Right lobe of liver (tissue), 6 donors: ENCODE results near the gene STX8. TPM values are rescaled to one million over a fixed set of nuclear protein-coding genes. Genes with fewer than 3 reads are reported as not detected.
A peak's percentile ranks its signal among the peaks of the same experiment; 100 is the strongest.

Experiments used
- ATAC-seq, 4 donors: fragments of 200-7000 bp; cut with Tn5 transposase; one replicate each; pipeline ENCODE4 v1.9.1; 2020; ENCODE audit warnings: mild to moderate bottlenecking in 4 of 4, moderate library complexity in 4 of 4
- DNase-seq, 3 donors: peaks; one replicate each; pipeline ENCODE4 v3.0.0-alpha.2; 2020
- H3K27ac ChIP-seq, 3 donors: fragments of 200-600 bp; one replicate each; pipeline ENCODE4 v1.8.0; 2022
- H3K27me3 ChIP-seq, 2 donors: fragments of 200-600 bp; one replicate each; pipeline ENCODE4 v1.8.0; 2022
- H3K36me3 ChIP-seq, 4 donors: fragments of 200-600 bp; sonication (generic) in 1 of 4; one replicate each; pipeline versions ENCODE4 v1.5.1 to v1.8.0; 2017 to 2022; ENCODE audit warnings: control low read depth in 1 of 4
- H3K4me1 ChIP-seq, 4 donors: fragments of 200-600 bp; sonication (generic) in 1 of 4; one replicate each; pipeline versions ENCODE4 v1.5.1 to v1.8.0; 2017 to 2022; ENCODE audit warnings: control low read depth in 1 of 4
- H3K4me3 ChIP-seq, 3 donors: fragments of 200-600 bp; one replicate each; pipeline ENCODE4 v1.8.0; 2022
- H3K9me3 ChIP-seq, 4 donors: fragments of 200-600 bp; sonication (generic) in 1 of 4; one replicate each; pipeline versions ENCODE4 v1.5.1 to v1.8.0; 2017 to 2022; ENCODE audit warnings: control low read depth in 1 of 4
- CTCF ChIP-seq, 4 donors: fragments of 200-600 bp in 3 of 4; fragments of 450-650 bp in 1 of 4; IDR thresholded peaks; one replicate each; pipeline versions ENCODE4 v1.5.1 to v1.8.0; 2016 to 2022; ENCODE audit warnings: antibody characterized with exemption in 4 of 4, mild to moderate bottlenecking in 2 of 4
- POLR2A ChIP-seq: fragments of 450-650 bp; IDR thresholded peaks from one replicate; pipeline ENCODE4 v1.6.1; 2017; ENCODE audit warnings: antibody characterized with exemption, mild to moderate bottlenecking
- whole genome bisulfite sequencing: methylation state at CpG from one replicate; pipeline ENCODE4 v1.1.6; 2018; ENCODE audit warnings: low coverage, low lambda C conversion rate; ENCODE audit not compliant: insufficient coverage; ENCODE audit errors: missing lambda C conversion rate; 5-methylcytosine and 5-hydroxymethylcytosine counted together
- intact Hi-C, 2 donors: fragments of 100-400 bp; cut with DNase I; formaldehyde crosslinking; loops; one replicate each; pipeline versions ENCODE4 v1.11.2 to v1.14.1; 2022
- total RNA-seq, 6 experiments: library from RNA; depleted of rRNA in 2 of 6; stranded (reverse); fragments of >200 nt in 2 of 6; fragmentation: NEBNext Ultra II Directional in 3 of 6; extraction: Animal tissue kit (Norgen Biotek cat#: 25700) in 3 of 6; gene quantifications; one replicate each; pipeline versions ENCODE4 v1.1.0 to v1.2.4, GENCODE V29; 2016 to 2023
- donor health status: DM: no; HTN: yes; CAD: no.
- donor health status: DM: no; HTN: no; CAD: no.
- donor health status: DM: no; HTN: no; CAD: no.
- donor health status: DM: no; HTN: yes; CAD: no.
- donor health status: DM: no; HTN: yes; CAD: no.

STX8 gene
- total RNA-seq, 6 experiments from 2014 or later: 20.6 to 35.3 (median 27.7) TPM

GRCh38 chr17:9230346-9230745, 345.3 kb downstream of the STX8 start:
- Histone ChIP-seq H3K4me3 (no peak overlapping the region), H3K27ac (no peak overlapping the region)
- DNase-seq: peak in 2 of 3 donors; percentile 11 to 41

GRCh38 chr17:9229826-9230201, 345.8 kb downstream of the STX8 start:
- no peaks in the 10 kb centered on the region for H3K9me3 ChIP-seq
- intact Hi-C loops: no loop called here
- no peak for ATAC-seq
- no peak overlapping the region for H3K27ac ChIP-seq
- no peaks in the 10 kb centered on the region for H3K27me3 ChIP-seq
- DNase-seq: peak in 2 of 3 donors; percentile 8 to 26
- H3K4me1 ChIP-seq: no peaks in the 10 kb centered on the region
- H3K36me3 ChIP-seq: no peaks in the 10 kb centered on the region
- H3K4me3 ChIP-seq: no peak overlapping the region
- WGBS: no CpG with 5 or more reads among the region's 9 CpGs
- no peak for TF ChIP-seq CTCF (IDR thresholded peaks at IDR 0.05)
- no peak for TF ChIP-seq POLR2A

More at GRCh38 chr17:9230346-9230745, 345.3 kb downstream of the STX8 start:
- Histone ChIP-seq H3K27me3 (no peaks in the 10 kb centered on the region), H3K36me3 (no peaks in the 10 kb centered on the region), H3K9me3 (no peaks in the 10 kb centered on the region), H3K4me1 (no peaks in the 10 kb centered on the region)
- intact Hi-C loops: no loop called here
- no peak for ATAC-seq
- 100% methylated on average over 3 of the region's 15 CpGs for WGBS
- no peak for TF ChIP-seq CTCF (IDR thresholded peaks at IDR 0.05)
- no peak for TF ChIP-seq POLR2A

- no peak overlapping the region for H3K4me3 ChIP-seq
- TF ChIP-seq CTCF (IDR thresholded peaks at IDR 0.05) (no peak), POLR2A (no peak)
- ATAC-seq (no peak), DNase-seq (peak in 2 of 3 donors; percentile 10 to 44)
- H3K4me1 ChIP-seq: no peaks in the 10 kb centered on the region
- H3K27ac ChIP-seq: no peak overlapping the region
- intact Hi-C loops: no loop called here
- WGBS: 79% methylated on average over 4 of the region's 20 CpGs
- H3K27me3 ChIP-seq: no peaks in the 10 kb centered on the region
- H3K36me3 ChIP-seq: no peaks in the 10 kb centered on the region
- H3K9me3 ChIP-seq: no peaks in the 10 kb centered on the region
Measured at GRCh38 chr17:9229160-9229825, 346.3 kb downstream of the STX8 start.

GRCh38 chr17:9228408-9229159, 347.0 kb downstream of the STX8 start:
- WGBS: 79% methylated on average over 13 of the region's 16 CpGs
- intact Hi-C loops: no loop called here
- peak in 1 of 4 donors; percentile 33 for ATAC-seq
- Histone ChIP-seq H3K9me3 (no peaks in the 10 kb centered on the region), H3K4me3 (no peak overlapping the region), H3K36me3 (no peaks in the 10 kb centered on the region), H3K27me3 (no peaks in the 10 kb centered on the region), H3K4me1 (no peaks in the 10 kb centered on the region), H3K27ac (no peak overlapping the region)
- no peak for TF ChIP-seq POLR2A
- TF ChIP-seq CTCF (IDR thresholded peaks at IDR 0.05): no peak
- peak in 1 of 3 donors; percentile 8 for DNase-seq
